GM18507 (cell line): ENCODE results near the gene SH2D4B.

Source experiments
- DNase-seq: peaks from one replicate; pipeline ENCODE4 v3.0.0; 2011; ENCODE audit warnings: low read depth; ENCODE audit not compliant: insufficient read length; ENCODE audit errors: extremely low spot score
- FAIRE-seq: peaks from 2 replicates; lab custom pipeline; 2011; peaks lifted over from hg19 to GRCh38; lab: Jason Lieb, UNC

The SH2D4B gene

DNA sequence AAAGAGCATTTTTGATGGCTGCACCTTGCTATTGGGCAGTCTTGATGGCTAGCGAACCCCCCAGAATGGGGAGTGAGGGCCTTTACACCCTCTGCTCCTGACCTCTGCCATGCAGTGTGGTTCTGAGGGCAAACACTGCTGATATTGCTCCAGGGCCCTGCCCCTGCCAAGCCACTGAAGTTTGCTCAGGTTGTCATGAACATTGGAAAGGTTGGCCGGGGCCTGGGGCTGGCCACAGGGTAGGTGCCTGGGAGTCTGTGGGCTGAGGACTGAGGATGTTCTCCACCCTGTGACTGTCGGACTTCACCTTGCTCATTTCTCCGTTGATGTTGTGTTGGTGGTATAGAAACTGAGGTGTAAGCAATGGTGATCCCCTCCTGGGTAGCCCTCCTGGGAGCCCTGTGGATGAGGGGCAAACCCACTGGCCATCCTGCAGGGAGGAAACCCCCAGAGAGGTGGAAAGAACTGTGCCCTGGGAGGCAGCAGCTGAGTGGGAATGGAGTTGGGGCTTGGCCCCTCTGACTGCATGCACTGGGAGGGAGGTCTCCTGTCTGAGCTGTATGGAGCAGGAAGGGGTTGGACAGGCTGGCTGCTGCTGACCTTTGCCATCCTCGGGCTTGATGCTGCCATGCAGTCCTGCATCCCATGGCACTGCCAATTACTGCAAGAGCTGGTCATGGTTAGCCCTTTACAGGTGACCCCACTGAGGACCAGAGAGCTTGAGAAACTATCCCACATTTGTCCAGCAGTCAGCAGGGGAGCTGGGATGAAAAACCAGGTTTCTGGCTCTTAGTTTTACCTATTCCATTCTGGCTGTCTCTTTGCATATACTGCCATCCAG lies 77.1 kb downstream of the SH2D4B start:
- no peak for FAIRE-seq
- no peak for DNase-seq

DNA sequence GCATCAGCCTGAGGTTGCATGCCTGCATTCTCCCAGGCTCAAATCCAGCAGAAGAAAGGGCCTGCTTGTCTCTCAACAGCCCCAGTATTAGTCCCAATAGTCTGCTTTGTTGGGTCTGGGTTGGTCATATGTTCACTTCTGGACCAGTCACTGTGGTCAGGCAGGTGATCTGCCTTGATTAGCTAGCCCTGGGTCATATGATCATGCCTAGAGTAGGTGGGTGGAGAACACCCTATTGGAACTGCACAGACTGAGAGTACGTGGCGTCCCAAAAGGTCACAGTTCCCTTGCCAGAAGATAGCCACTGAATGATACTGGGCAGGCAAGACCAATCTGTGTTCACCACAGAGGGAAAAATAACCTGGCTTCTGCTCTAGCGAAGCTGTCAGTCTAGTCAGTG lies 80.1 kb downstream of the SH2D4B start:
- FAIRE-seq (no peak), DNase-seq (no peak)

DNA sequence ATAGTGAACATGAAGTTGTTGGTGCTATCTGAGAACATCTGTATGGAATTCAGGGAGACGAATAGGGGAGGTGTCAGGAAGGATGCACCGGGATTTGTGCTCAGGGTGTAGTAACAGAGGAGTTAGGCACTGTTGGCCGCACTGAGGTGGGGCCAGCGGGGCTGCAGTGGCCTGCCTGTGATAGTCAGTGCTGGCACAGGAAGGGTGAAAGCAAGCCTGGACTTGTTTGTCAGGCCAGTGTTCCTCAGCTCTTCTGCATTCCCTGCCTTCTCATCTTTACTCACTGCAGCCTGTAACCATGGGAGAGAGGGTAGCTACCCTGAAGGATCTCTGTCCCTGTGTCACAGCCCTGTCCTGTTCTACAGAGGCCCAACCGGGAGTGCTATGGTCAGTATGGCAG lies 81.3 kb downstream of the SH2D4B start:
- DNase-seq (no peak), FAIRE-seq (no peak)

DNA sequence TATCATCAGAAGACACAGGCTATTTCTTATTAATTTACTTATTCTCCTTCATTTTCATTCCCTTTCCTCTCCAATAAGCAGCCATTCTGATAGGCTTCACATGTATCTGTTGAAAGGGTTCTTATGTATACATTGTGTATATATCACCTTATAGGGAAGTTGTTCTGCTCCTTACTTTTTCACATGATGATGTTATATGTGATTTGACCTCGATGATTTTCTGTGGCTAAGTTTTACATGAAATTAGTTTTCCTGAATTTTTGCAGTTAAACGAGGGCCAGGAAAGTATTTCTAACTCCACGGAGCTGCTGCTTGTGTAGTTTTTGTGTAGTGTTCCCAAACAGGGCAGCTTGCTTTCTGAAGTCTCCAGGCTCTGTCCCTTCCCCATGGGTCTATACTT lies 84.5 kb downstream of the SH2D4B start:
- FAIRE-seq (no peak), DNase-seq (no peak)

DNA sequence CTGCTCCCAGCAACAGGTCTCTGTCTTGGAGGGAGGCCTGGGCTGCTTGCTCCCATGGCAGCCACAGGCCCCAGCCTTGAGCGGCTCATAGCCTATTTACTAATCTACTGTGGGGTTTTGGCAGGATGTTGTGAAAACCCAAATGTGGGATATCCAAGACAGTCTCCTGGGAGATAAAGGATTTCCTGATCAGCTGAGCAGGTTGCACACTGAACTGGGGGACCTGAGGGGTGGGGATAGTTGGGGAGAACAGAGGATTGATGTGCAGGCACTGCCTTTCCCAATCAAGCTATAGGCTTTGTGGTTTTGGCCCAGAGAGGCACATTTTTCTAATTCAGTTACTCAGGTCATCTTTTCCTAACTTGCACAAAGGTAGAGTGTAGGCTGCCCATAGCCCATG lies 92.6 kb downstream of the SH2D4B start:
- no peak for FAIRE-seq
- no peak for DNase-seq

DNA sequence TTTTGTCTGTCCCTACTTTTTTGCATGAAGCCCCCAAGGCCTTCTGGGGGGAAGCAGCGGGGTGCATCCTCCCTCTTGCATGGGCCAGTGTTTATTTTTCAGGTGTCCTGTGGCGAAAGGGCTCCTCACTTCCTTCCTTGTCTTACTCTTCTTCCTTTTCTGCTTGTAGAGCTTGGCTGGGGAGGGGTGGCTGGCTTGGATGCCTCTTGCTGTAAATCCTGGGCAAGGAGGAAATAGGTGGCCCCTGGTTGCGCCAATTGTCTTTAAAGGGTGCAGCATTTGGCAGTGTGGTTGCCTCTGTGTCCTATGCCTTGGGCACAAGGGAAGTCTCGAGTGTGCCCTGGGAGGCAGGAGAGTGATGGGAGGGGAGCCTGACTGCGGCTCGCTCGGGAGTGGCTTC lies 95.0 kb downstream of the SH2D4B start:
- DNase-seq, result no peak
- no peak for FAIRE-seq

DNA sequence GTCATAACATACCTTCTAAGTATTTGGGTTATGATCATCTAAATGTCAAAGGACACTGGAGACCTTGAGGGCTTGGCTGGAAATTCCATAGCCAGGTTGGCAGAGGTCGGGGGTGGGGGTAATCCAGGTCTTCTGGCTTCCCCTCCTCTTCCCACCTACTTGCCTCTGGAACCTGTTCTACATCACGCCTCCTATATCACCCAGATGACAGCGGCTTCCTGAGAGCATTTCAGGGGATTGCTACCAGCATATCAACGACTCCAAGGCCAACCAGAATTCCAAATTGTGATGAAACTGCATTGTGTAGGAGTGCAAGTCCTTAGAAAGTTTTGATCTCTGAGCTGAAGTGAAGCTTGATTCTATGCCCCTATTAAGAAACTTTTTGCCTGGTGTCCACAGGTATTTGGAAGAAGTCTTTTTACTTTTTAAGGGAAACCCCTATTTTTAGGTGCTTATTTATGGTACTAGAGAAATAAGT lies 95.7 kb downstream of the SH2D4B start:
- FAIRE-seq (no peak), DNase-seq (no peak)

DNA sequence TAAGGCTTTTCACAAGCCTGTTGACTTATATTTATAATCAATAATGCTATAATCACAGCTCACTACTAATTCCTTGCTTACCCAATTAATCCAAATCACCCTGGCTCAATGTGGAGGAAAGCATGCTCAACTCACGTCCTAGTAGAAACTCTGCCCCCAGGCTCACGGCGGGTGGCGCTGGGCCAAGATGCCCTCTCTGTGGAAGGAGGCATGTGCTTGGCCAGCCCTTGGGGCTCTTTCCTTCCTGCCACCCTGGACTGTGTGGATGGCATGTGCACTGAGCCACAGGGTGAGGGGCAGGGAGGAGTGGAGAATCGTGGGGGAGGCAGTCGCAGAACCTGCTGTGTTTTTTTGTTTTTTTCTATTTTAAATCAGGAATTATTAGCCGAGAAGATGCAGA lies 96.2 kb downstream of the SH2D4B start:
- FAIRE-seq, result no peak
- no peak for DNase-seq

DNA sequence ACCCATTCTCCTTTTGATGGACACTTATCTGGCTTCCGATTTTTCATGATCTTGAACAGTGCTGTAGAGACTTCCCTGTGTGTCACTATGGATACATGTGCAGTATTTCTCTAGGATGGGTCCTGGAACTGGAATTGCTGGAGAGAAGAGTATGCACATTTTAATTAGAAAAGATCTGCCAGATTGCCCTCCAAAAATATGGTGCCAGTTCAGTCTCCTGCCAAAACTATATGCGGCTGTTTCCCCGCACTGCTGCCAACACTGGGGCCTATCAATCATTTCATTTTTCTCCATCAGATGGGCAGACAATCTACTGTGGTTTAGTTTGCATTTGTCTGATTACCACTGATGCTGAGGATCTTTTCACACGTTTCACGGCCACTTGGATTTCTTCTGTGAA lies 105.0 kb downstream of the SH2D4B start:
- FAIRE-seq, result no peak
- DNase-seq, result no peak

DNA sequence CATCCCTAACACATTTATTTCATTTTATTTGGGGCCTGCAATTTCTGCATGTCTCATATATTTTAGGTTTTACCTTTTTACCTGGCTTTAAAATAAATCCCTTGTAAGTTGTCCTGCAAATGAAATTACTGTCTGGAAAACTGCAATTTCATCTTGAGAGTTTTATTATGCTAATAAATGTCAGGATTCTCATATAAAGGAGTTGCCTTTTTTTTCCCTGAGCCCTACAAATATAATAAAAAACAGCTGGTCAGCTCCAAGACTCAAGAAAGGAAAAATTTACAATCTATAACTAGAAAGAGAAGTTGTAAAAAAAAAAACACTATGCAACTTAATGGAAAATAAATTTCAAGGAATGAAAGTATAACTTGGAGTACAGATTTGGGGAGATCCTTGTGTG lies 108.7 kb downstream of the SH2D4B start:
- no peak for FAIRE-seq
- no peak for DNase-seq

DNA sequence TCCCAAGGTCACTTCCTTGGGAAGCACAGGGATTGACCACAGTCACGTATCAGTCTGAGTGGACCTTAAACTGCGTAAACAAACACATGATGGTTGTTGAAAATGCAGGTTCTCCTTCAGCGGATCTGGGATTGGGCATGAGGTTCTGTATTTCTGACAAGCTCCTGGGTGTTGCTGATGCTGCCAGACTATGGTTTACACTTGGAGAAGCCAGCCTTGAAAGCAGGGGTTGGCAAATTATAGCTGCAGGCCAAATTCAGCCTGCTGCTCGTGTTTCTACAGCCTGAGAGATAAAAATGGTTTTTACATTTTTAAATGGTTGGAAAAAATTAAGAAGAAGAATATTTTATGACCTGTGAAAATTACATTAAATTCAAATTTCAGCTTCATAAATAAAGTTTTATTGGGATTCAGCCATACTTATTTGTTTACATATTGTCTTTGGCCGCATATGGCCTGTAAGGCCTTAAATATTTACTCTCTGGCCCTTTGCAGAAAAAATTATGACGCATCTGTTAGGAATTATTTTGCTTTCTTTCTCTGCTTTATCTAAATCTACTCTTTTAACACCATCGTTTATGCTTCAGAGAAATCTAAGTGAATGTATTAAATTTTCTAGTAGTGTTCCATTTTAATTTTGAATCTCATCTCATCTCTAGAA lies 109.6 kb downstream of the SH2D4B start:
- DNase-seq (no peak), FAIRE-seq (no peak)

DNA sequence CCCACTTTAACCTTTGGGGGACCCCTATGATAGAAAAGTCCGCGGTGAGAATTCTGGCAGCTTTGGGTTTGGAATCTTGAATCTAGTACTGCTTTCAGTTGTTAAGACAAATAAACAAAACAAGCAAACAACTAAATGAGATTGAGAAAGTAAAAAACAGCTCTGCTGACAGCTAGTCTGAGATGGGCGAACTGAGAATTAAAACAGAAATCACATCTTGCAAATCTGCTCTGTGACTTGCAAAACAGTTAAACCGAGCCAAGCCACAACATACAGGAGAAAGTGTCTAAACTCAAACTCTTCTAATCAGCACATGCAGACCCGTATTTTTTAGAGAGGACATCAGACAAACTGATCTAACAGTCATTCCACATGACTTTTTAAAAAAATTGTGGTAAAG lies 110.4 kb downstream of the SH2D4B start:
- DNase-seq, result no peak
- no peak for FAIRE-seq

DNA sequence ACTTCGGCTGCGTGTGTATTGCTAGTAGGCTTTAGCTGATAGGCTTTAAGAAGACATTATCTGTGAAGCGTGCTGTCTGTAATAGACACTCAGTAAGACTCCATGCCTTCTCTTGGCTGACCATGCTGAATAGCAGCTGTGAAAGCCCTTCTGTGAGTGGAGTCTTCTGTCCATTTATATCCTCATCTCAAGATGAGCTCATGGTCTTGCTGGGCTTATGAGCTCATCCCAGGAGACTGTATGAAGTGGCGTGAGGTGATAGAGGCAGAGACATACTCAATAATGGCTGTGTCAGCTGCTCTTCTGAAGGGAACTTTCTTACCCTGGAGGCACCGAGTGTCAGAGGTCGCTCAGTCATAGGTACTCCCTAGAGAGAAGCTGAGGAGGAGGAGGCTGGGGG lies 111.5 kb downstream of the SH2D4B start:
- FAIRE-seq (no peak), DNase-seq (no peak)

DNA sequence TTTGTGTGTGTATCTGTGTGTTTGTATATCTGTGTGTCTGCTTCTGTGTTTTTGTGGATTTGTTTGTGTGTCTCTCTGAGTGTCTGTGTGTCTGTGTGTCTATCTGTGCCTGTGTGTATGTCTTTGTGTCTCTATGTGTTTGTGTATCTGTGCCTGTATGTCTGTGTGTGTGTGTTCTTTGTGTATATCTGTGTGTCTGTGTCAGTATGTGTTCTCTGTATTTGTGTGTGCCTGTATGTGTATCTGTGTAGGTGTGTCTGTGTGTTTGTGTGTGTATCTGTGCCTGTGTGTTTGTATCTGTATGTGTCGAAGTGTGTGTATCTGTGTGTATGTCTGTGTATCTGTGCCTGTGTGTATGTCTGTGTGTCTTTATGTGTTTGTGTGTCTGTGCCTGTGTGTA lies 118.2 kb downstream of the SH2D4B start:
- no peak for FAIRE-seq
- DNase-seq, result no peak

DNA sequence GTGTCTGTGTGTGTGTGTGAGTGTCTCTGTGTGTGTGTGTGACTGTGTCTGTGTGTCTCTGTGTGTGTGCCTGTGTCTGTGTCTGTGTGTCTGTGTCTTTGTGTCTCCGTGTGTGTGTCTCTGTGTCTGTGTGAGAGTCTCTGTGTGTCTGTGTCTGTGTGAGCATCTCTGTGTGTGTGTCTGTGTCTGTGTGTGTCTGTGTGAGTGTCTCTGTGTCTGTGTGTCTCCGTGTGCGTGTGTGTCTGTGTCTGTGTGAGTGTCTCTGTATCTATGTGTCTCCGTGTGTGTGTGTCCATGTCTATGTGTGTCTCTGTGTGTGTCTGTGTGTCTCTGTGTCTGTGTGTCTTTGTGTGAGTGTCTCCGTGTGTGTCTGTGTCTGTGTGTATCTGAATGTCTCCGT lies 120.4 kb downstream of the SH2D4B start:
- no peak for DNase-seq

DNA sequence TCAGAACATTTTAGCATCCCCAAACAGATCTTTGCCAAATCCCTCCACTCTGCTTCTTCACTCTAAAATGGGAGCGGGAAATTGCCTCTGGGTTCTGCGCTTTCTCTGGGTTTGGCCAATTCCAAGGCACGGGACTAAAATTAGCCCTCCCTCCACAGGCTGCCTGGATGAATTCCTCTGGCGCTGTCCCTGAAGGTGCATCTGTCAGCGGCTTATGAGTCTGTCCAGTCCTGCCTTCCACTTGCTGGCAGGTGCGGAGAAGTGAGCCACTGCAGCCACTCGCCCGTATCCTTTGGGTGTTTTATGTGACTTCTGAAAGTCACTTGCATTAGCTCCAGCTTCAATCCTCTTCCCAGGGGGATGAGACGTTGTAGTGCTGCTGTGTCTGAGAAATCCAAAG lies 121.6 kb downstream of the SH2D4B start:
- no peak for DNase-seq

More for the DNA sequence above, 120.4 kb downstream of the SH2D4B start:
- no peak for FAIRE-seq

DNA sequence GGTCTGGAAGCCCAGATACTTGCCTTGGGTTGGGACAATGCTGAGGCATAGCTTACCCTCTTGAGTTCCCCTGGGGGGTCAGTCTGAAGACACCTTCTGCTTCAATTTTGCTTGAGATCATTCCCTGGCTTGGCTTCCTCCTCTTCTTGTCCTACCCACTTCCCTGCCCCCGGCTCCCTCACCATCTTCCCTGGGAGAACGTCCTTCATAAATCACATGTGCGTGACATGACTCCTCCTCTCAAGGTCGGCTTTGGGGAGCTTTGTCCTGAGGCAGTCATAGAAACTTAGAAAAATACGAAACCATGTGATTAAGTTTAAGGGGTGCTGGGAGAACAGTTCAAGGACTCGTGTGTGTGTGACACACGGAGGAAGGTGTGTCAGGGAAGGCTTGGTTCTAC lies 122.6 kb downstream of the SH2D4B start:
- no peak for FAIRE-seq

More for the DNA sequence above, 121.6 kb downstream of the SH2D4B start:
- no peak for FAIRE-seq

DNA sequence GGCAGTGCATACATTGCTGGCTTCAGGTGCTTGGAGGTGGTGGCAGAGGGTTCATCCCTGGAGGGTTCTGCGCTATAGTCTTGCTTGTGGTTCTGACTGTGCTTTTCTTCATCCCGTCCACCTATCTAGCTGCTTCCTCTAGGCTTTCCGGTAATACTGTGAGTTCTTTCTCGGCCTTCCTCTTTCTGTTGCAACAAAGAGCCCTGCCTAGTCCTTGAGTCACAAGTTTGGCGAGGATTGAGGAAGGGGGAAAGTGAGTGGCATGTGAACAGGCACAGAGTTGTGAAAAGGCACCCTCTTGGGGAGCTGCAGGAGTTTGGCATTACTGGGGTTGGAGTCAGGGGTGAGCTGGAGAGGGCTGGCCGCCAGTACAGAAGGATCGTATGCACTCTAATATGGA lies 123.0 kb downstream of the SH2D4B start:
- DNase-seq, result no peak
- FAIRE-seq, result no peak

More for the DNA sequence above, 122.6 kb downstream of the SH2D4B start:
- no peak for DNase-seq

DNA sequence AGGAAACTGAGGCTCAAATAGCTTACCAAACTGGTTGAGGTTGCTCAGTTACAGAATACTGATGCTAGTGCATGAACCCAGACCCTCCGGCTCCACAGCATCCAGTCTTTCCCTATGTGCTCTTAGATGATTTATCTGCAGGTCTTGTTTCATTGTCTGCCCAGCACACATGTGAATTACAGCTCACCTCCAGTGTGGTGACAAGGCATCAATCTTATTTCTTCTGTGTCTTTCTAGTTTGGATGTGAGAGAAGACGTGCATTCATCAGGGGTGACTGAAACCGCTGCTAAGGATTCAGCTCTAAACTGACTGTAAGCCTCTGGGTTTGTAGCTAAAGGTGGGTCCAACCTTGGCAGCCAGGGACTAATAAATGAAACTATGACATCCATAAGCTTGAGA lies 123.8 kb downstream of the SH2D4B start:
- DNase-seq (no peak), FAIRE-seq (no peak)

DNA sequence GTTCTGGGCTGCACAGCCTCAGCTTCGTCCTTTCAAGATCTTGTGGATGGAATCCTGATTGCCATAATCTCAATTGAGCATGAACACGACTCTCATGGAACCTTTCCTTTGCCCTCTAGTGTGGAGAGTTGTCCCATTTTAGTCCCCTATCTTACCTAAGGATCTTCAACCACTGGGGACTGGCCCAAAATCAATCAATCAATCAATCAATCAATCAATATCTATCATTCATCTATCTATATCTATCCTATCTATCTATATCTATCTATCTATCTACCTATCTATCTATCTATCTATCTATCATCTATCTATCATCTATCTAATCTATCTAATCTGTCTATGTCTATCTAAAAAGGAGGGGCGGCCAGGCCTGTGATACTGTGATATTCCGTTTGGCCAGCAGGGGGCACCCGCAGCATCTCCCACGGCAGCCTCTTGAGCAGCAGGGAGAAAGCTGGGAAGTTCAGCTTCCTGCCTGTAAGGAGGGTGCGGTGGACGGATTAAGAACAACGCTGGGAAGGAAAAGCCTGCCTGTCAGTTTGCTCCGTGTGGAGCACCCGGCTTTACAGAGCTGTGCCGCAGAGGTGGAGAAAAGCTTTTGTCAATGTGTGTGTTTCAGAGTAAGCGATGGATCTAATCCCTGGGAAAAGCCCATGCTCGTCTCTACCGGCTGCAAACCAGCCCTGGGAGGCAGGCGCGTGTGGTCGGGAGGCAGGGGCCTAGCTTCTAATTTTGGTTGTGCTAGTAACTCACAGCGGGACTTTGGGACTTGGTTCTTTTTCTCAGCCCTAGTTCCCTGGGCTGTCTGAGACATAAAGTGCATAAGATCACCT lies 124.9 kb downstream of the SH2D4B start:
- peak; percentile 39 for DNase-seq
- FAIRE-seq, result peak; percentile 67
